Endodermal cell (in vitro differentiated cells): ENCODE results near the gene TNFRSF25. TPM values are rescaled to one million over a fixed set of nuclear protein-coding genes. Genes with fewer than 3 reads are reported as not detected.

ENCODE experiments used
- DNase-seq: peaks from one replicate; pipeline ENCODE4 v3.0.0-alpha.2; 2017
- H3K27ac ChIP-seq: 2 replicates; pipeline ENCODE4 v1.5.1; 2013; ENCODE audit warnings: mild to moderate bottlenecking, low read depth, low read length, moderate library complexity
- H3K27me3 ChIP-seq: 2 replicates; pipeline ENCODE4 v1.6.1; 2013; ENCODE audit warnings: mild to moderate bottlenecking, low read length, moderate library complexity; ENCODE audit not compliant: insufficient read depth, control insufficient read depth, poor library complexity, severe bottlenecking
- H3K36me3 ChIP-seq: 2 replicates; pipeline ENCODE4 v1.7.0; 2013; ENCODE audit warnings: mild to moderate bottlenecking, low read length, moderate library complexity; ENCODE audit not compliant: control insufficient read depth, insufficient read depth
- H3K4me1 ChIP-seq: one replicate; pipeline ENCODE4 v1.7.0; 2013; ENCODE audit warnings: low read length; ENCODE audit not compliant: control insufficient read depth, insufficient read depth
- H3K4me3 ChIP-seq: 2 replicates; pipeline ENCODE4 v1.5.1; 2013; ENCODE audit warnings: mild to moderate bottlenecking, low read length, moderate library complexity
- H3K9ac ChIP-seq: 2 replicates; pipeline ENCODE4 v1.6.1; 2013; ENCODE audit warnings: mild to moderate bottlenecking, low read length, moderate library complexity; ENCODE audit not compliant: poor library complexity, severe bottlenecking; ENCODE audit errors: extremely low read depth
- H3K9me3 ChIP-seq: 2 replicates; pipeline ENCODE4 v1.6.1; 2013; ENCODE audit warnings: mild to moderate bottlenecking, low read length, moderate library complexity; ENCODE audit not compliant: control insufficient read depth
- H3K27ac Mint-ChIP-seq: 2 replicates; pipeline ENCODE4 v1.8.0; 2020; ENCODE audit warnings: mixed read lengths
- H3K27me3 Mint-ChIP-seq: 2 replicates; pipeline ENCODE4 v1.8.0; 2021; ENCODE audit warnings: mild to moderate bottlenecking, mixed read lengths; ENCODE audit not compliant: insufficient read depth
- H3K36me3 Mint-ChIP-seq: 2 replicates; pipeline ENCODE4 v1.8.0; 2020; ENCODE audit warnings: low read depth, mixed read lengths
- H3K4me1 Mint-ChIP-seq: 2 replicates; pipeline ENCODE4 v1.8.0; 2020; ENCODE audit warnings: mixed read lengths
- H3K4me3 Mint-ChIP-seq: 2 replicates; pipeline ENCODE4 v1.8.0; 2020; ENCODE audit warnings: mild to moderate bottlenecking, moderate library complexity, mixed read lengths
- H3K9me3 Mint-ChIP-seq: 2 replicates; pipeline ENCODE4 v1.8.0; 2020; ENCODE audit warnings: mild to moderate bottlenecking, mixed read lengths
- WGBS, 2 experiments: methylation state at CpG; one replicate each; pipeline versions ENCODE4 v1.1.5 to v1.1.7; 2013; ENCODE audit warnings: missing lambda C conversion rate in 2 of 2, mixed read lengths in 1 of 2; ENCODE audit not compliant: insufficient coverage in 1 of 2, insufficient read length in 1 of 2; 5-methylcytosine and 5-hydroxymethylcytosine counted together
- total RNA-seq, 2 donors: library from RNA; stranded (reverse); fragmentation: NEBNext Ultra II Directional in 1 of 2; extraction: Animal tissue kit (Norgen Biotek cat#: 25700) in 1 of 2; gene quantifications; 2 replicates in 1 of 2; 3 replicates in 1 of 2; pipeline ENCODE4 v1.2.1, GENCODE V29; 2021
- TF ChIP-seq, protein P1 (sequence below): fragments of 200-600 bp; sonication (generic); conservative IDR thresholded peaks from 2 replicates; pipeline ENCODE4 v1.5.0; 2021; ENCODE audit warnings: antibody characterized with exemption, mild to moderate bottlenecking

The TNFRSF25 gene
- total RNA-seq, 2 donors from 2014 or later = 25.9 to 26.9 TPM

DNA sequence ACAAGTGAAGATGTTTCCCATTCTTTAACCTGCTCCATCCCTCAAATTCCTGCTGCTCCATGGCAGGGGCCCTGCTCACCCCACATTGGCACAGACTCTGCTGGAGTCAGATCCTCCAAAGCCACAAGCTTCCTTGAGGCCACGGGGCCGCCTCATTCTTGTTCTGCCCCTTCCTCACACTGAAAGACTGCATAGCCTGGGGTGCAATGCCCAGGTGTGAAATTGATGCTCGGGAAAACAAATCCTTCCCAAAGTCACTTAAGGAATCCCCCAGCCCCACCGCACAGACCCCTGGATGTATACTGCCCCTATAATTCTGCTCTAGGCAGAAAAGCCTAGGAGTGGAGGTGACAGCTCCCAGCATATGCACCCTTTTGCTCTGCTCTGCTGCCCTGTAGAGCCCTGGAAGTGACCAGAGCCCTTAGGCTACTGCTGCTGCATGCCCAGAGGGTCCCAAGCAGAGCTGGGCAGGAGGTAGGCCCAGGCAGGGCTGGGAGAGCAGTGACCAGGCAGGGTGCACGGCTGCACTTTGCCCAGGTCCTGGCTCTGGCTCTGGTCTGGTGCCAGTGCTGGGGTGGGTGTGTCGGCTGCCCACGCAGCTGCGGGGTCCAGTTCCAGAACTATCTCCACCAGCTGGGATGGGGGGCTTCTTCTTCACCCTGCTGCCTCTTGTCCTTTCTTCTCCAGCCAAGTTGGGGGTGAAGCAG, 47.9 kb downstream of the TNFRSF25 start:
- Mint-ChIP-seq H3K27me3 (peaks cover 99% of the 10 kb centered on the region), H3K27ac (no peak overlapping the region), H3K9me3 (no peaks in the 10 kb centered on the region), H3K4me1 (peaks cover 4% of the 10 kb centered on the region), H3K36me3 (no peaks in the 10 kb centered on the region), H3K4me3 (no peak overlapping the region)
- Histone ChIP-seq H3K36me3 (no peaks in the 10 kb centered on the region), H3K9ac (no peak overlapping the region), H3K4me1 (peaks cover 4% of the 10 kb centered on the region), H3K27me3 (peaks cover 88% of the 10 kb centered on the region), H3K27ac (no peak overlapping the region), H3K9me3 (no peaks in the 10 kb centered on the region), H3K4me3 (no peak overlapping the region)
- 69 to 83% methylated on average over 6 to 8 of the region's 8 CpGs for WGBS, 2 experiments
- TF ChIP-seq, protein P1, sequence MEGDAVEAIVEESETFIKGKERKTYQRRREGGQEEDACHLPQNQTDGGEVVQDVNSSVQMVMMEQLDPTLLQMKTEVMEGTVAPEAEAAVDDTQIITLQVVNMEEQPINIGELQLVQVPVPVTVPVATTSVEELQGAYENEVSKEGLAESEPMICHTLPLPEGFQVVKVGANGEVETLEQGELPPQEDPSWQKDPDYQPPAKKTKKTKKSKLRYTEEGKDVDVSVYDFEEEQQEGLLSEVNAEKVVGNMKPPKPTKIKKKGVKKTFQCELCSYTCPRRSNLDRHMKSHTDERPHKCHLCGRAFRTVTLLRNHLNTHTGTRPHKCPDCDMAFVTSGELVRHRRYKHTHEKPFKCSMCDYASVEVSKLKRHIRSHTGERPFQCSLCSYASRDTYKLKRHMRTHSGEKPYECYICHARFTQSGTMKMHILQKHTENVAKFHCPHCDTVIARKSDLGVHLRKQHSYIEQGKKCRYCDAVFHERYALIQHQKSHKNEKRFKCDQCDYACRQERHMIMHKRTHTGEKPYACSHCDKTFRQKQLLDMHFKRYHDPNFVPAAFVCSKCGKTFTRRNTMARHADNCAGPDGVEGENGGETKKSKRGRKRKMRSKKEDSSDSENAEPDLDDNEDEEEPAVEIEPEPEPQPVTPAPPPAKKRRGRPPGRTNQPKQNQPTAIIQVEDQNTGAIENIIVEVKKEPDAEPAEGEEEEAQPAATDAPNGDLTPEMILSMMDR = no peak
- no peak for DNase-seq

DNA sequence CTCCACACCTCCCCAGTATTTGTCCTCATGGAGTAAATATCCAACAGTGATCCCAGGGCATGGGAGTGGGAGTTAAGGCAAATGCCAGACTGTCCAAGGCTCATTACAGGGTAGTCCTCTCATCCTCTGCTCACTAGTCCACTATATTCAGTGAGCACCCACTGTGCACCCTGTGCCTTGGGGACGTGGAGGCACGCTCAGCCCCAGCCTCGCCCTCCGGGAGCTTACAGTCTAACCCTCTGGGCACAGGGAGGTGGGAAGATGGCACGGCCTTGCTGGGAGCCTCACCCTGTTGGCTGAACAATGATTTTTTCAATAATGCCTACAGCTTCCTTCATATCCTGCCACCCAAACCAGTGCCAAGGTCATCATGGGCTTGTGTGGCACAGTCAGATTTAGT, 49.1 kb downstream of the TNFRSF25 start:
- peaks cover 95% of the 10 kb centered on the region for H3K27me3 Mint-ChIP-seq
- H3K9ac ChIP-seq = no peak overlapping the region
- no peak overlapping the region for H3K4me3 Mint-ChIP-seq

DNA sequence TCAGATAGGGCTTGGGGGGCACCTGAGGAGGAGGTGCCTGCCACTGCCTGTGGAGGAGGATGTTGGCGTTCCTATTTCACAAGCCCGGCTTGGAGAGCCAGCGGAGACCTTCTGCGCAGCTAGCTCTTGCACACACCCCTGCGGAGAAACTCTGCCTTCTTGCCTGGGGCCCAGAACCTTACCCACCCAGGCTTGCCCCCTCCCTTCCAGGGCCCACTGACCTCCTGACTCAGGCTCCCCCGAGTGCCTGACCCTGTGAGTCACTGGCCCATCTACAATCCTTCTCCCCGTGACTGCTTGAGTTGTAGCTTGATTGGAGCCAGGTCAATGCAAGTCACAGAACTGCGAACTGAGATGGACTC, 49.7 kb downstream of the TNFRSF25 start:
- peaks cover 4% of the 10 kb centered on the region for H3K4me1 ChIP-seq
- H3K4me3 ChIP-seq = no peak overlapping the region
- peaks cover 74% of the 10 kb centered on the region for H3K27me3 ChIP-seq
- no peak for DNase-seq
- no peak overlapping the region for H3K27ac ChIP-seq
- H3K9ac ChIP-seq = no peak overlapping the region
- Mint-ChIP-seq H3K4me1 (peaks cover 4% of the 10 kb centered on the region), H3K9me3 (no peaks in the 10 kb centered on the region), H3K27ac (no peak overlapping the region), H3K27me3 (peaks cover 92% of the 10 kb centered on the region), H3K4me3 (no peak overlapping the region), H3K36me3 (no peaks in the 10 kb centered on the region)
- TF ChIP-seq, protein P1 = no peak
- H3K9me3 ChIP-seq = no peaks in the 10 kb centered on the region
- H3K36me3 ChIP-seq = no peaks in the 10 kb centered on the region
- 81 to 93% methylated on average over 2 to 8 of the region's 8 CpGs for WGBS, 2 experiments

More for the DNA sequence above, 49.1 kb downstream of the TNFRSF25 start:
- Histone ChIP-seq H3K4me1 (peaks cover 4% of the 10 kb centered on the region), H3K27ac (no peak overlapping the region), H3K4me3 (no peak overlapping the region), H3K36me3 (no peaks in the 10 kb centered on the region), H3K27me3 (peaks cover 81% of the 10 kb centered on the region), H3K9me3 (no peaks in the 10 kb centered on the region)
- H3K4me1 Mint-ChIP-seq = peaks cover 4% of the 10 kb centered on the region
- 89 to 91% methylated on average over 4 to 5 of the region's 5 CpGs for WGBS, 2 experiments
- no peak for DNase-seq
- no peaks in the 10 kb centered on the region for H3K9me3 Mint-ChIP-seq
- H3K36me3 Mint-ChIP-seq = no peaks in the 10 kb centered on the region
- TF ChIP-seq, protein P1 = no peak
- H3K27ac Mint-ChIP-seq = no peak overlapping the region
